Stimulated activated naive CD8-positive, alpha-beta T cell treated with anti-CD3 and anti-CD28 coated beads, Interleukin-15, amount 100 ng/mL, for 72 hours (primary cell): Measurements from ENCODE around the gene NFIC.
"Not testable (repeated sequence)": the region's sequence is repeated elsewhere in the genome, so short reads cannot be mapped to it uniquely, and the experiment has no call there.

ENCODE experiments used
- ATAC-seq: fragments of 150-1000 bp; cut with Tn5 transposase; 2 replicates; pipeline ENCODE4 v1.10.0; 2021; ENCODE audit warnings: mild to moderate bottlenecking, moderate library complexity
- DNase-seq, 2 donors: peaks; one replicate each; pipeline ENCODE4 v3.0.0; 2021 to 2022
- H3K27ac Mint-ChIP-seq, 2 donors: one replicate each; pipeline ENCODE4 v1.8.0; 2022; ENCODE audit warnings: mild to moderate bottlenecking in 2 of 2, mixed read lengths in 2 of 2, moderate library complexity in 2 of 2
- H3K27me3 Mint-ChIP-seq: one replicate; pipeline ENCODE4 v1.8.0; 2022; ENCODE audit warnings: mixed read lengths
- H3K4me1 Mint-ChIP-seq: one replicate; pipeline ENCODE4 v1.8.0; 2022; ENCODE audit warnings: mild to moderate bottlenecking, mixed read lengths
- H3K4me3 Mint-ChIP-seq, 2 donors: one replicate each; pipeline ENCODE4 v1.8.0; 2022; ENCODE audit warnings: mild to moderate bottlenecking in 2 of 2, mixed read lengths in 2 of 2, moderate library complexity in 1 of 2
- H3K9me3 Mint-ChIP-seq, 2 donors: one replicate each; pipeline ENCODE4 v1.8.0; 2022; ENCODE audit warnings: mixed read lengths in 2 of 2

Gene NFIC

GRCh38 chr19:3497757-3498520 lies 131.6 kb downstream of the NFIC start:
- Mint-ChIP-seq H3K27ac (no peak overlapping the region), H3K4me3 (no peak overlapping the region)

GRCh38 chr19:3499738-3500428 lies 133.5 kb downstream of the NFIC start:
- ATAC-seq (peak; percentile 31), DNase-seq (no peak)
- Mint-ChIP-seq H3K27me3 (no peaks in the 10 kb centered on the region), H3K4me1 (peaks cover 36% of the 10 kb centered on the region), H3K27ac (peak overlapping the region; percentile 99 to 100), H3K4me3 (peak overlapping the region; percentile 90 to 97), H3K9me3 (no peaks in the 10 kb centered on the region)

More at GRCh38 chr19:3497757-3498520, 131.6 kb downstream of the NFIC start:
- peaks cover 31% of the 10 kb centered on the region for H3K4me1 Mint-ChIP-seq
- DNase-seq: no peak
- no peaks in the 10 kb centered on the region for H3K27me3 Mint-ChIP-seq
- H3K9me3 Mint-ChIP-seq: no peaks in the 10 kb centered on the region
- no peak for ATAC-seq

- Mint-ChIP-seq H3K9me3 (no peaks in the 10 kb centered on the region), H3K4me1 (peaks cover 39% of the 10 kb centered on the region), H3K27me3 (no peaks in the 10 kb centered on the region), H3K4me3 (peak within 1 kb of the TSS; percentile 90 to 97), H3K27ac (peak within 1 kb of the TSS; percentile 99 to 100)
- ATAC-seq (peak; percentile 91), DNase-seq (peak; percentile 95 to 97)
Measured at GRCh38 chr19:3500429-3501101, 134.2 kb downstream of the NFIC start, which contains the start of gene DOHH. Gene DOHH (minus strand): TSS chr19:3500674. CDS start chr19:3496814, 3,860 bp downstream.

- no peak for ATAC-seq
- H3K9me3 Mint-ChIP-seq: no peaks in the 10 kb centered on the region
- no peaks in the 10 kb centered on the region for H3K27me3 Mint-ChIP-seq
- DNase-seq: no peak
- no peak overlapping the region for H3K27ac Mint-ChIP-seq
- H3K4me1 Mint-ChIP-seq: peaks cover 41% of the 10 kb centered on the region
- no peak overlapping the region for H3K4me3 Mint-ChIP-seq
Measured at GRCh38 chr19:3501780-3502179, 135.4 kb downstream of the NFIC start.

GRCh38 chr19:3503036-3503572 lies 136.7 kb downstream of the NFIC start:
- DNase-seq: no peak
- no peak overlapping the region for H3K4me3 Mint-ChIP-seq

GRCh38 chr19:3504735-3505134 lies 138.4 kb downstream of the NFIC start:
- ATAC-seq: no peak
- H3K4me1 Mint-ChIP-seq: peaks cover 48% of the 10 kb centered on the region
- no peak for DNase-seq

More at GRCh38 chr19:3503036-3503572, 136.7 kb downstream of the NFIC start:
- Mint-ChIP-seq H3K4me1 (peaks cover 45% of the 10 kb centered on the region), H3K9me3 (no peaks in the 10 kb centered on the region), H3K27me3 (no peaks in the 10 kb centered on the region), H3K27ac (no peak overlapping the region)
- no peak for ATAC-seq

GRCh38 chr19:3505598-3506383 lies 139.4 kb downstream of the NFIC start, which contains the start of gene FZR1:
Gene FZR1 (plus strand): TSS chr19:3506311. CDS start chr19:3522990, 16,679 bp downstream.
- Mint-ChIP-seq H3K9me3 (no peaks in the 10 kb centered on the region), H3K27me3 (no peaks in the 10 kb centered on the region), H3K4me3 (peak within 1 kb of the TSS; percentile 96 to 99), H3K4me1 (peaks cover 51% of the 10 kb centered on the region), H3K27ac (peak within 1 kb of the TSS; percentile 93 to 98)
- ATAC-seq (peak; percentile 94), DNase-seq (peak; percentile 99 to 100)

More at GRCh38 chr19:3504735-3505134, 138.4 kb downstream of the NFIC start:
- Mint-ChIP-seq H3K4me3 (peak overlapping the region; percentile 87 to 99), H3K27me3 (no peaks in the 10 kb centered on the region), H3K27ac (no peak overlapping the region), H3K9me3 (no peaks in the 10 kb centered on the region)

- H3K27me3 Mint-ChIP-seq: no peaks in the 10 kb centered on the region
- no peaks in the 10 kb centered on the region for H3K9me3 Mint-ChIP-seq
- peaks cover 54% of the 10 kb centered on the region for H3K4me1 Mint-ChIP-seq
- H3K27ac Mint-ChIP-seq: peak overlapping the region; percentile 93 to 98
- peak overlapping the region; percentile 96 to 99 for H3K4me3 Mint-ChIP-seq
- peak in 1 of 2 donors; percentile 36 for DNase-seq
- no peak for ATAC-seq
Measured at GRCh38 chr19:3506384-3507340, 140.3 kb downstream of the NFIC start.

- DNase-seq: no peak
Measured at GRCh38 chr19:3507371-3508120, 141.2 kb downstream of the NFIC start.

GRCh38 chr19:3508121-3508661 lies 141.8 kb downstream of the NFIC start:
- DNase-seq, H3K27me3 Mint-ChIP-seq, ATAC-seq, H3K9me3 Mint-ChIP-seq: not testable (repeated sequence)
- H3K4me1 Mint-ChIP-seq: peaks cover 65% of the 10 kb centered on the region
- H3K27ac Mint-ChIP-seq: peak overlapping the region in 1 of 2 donors; percentile 19
- H3K4me3 Mint-ChIP-seq: peak overlapping the region; percentile 47 to 55

More at GRCh38 chr19:3507371-3508120, 141.2 kb downstream of the NFIC start:
- Mint-ChIP-seq H3K4me3 (peak overlapping the region; percentile 96 to 99), H3K9me3 (no peaks in the 10 kb centered on the region), H3K27ac (peak overlapping the region; percentile 93 to 98), H3K4me1 (peaks cover 63% of the 10 kb centered on the region), H3K27me3 (no peaks in the 10 kb centered on the region)
- ATAC-seq: no peak

- Mint-ChIP-seq H3K27ac (no peak overlapping the region), H3K9me3 (no peaks in the 10 kb centered on the region), H3K4me1 (peaks cover 71% of the 10 kb centered on the region), H3K27me3 (no peaks in the 10 kb centered on the region), H3K4me3 (peak overlapping the region; percentile 53 to 55)
- no peak for ATAC-seq
- DNase-seq: no peak
Measured at GRCh38 chr19:3508771-3509535, 142.6 kb downstream of the NFIC start.

GRCh38 chr19:3509566-3509989 lies 143.2 kb downstream of the NFIC start:
- Mint-ChIP-seq H3K27ac (peak overlapping the region in 1 of 2 donors; percentile 7), H3K9me3 (no peaks in the 10 kb centered on the region), H3K4me3 (peak overlapping the region; percentile 53 to 55), H3K27me3 (no peaks in the 10 kb centered on the region), H3K4me1 (peaks cover 74% of the 10 kb centered on the region)
- DNase-seq (no peak), ATAC-seq (no peak)
